H1 (cell line): Measurements from ENCODE around the gene RASA4. TPM values are rescaled to one million over a fixed set of nuclear protein-coding genes. Genes with fewer than 3 reads are reported as not detected.
"Not testable (repeated sequence)": the region's sequence is repeated elsewhere in the genome, so short reads cannot be mapped to it uniquely, and the experiment has no call there.

ENCODE experiments used
- CTCF ChIA-PET: fragments of 300-600 bp; sonication (Branson Sonifier 250); formaldehyde crosslinking; loops from one replicate; lab custom pipeline; 2021; ENCODE audit not compliant: partially characterized antibody; lab: Charles Lee
- POLR2A ChIA-PET: fragments of 300-600 bp; sonication (Branson Sonifier 250); formaldehyde crosslinking; loops from one replicate; lab custom pipeline; 2021; ENCODE audit warnings: inconsistent platforms; ENCODE audit not compliant: partially characterized antibody; lab: Charles Lee
- DNase-seq, 2 experiments: peaks; one replicate each; pipeline versions ENCODE4 v3.0.0 to v3.0.0-alpha.2; 2010 to 2022; ENCODE audit warnings: low spot score in 2 of 2, low read depth in 1 of 2, mixed read lengths in 1 of 2
- FAIRE-seq: peaks from 2 replicates; lab custom pipeline; 2011; peaks lifted over from hg19 to GRCh38; lab: Jason Lieb, UNC
- H2AFZ ChIP-seq: 2 replicates; pipeline ENCODE4 v1.8.1; 2012; ENCODE audit warnings: low read length, inconsistent platforms
- H2AK5ac ChIP-seq: 2 replicates; pipeline ENCODE4 v1.6.1; 2013; ENCODE audit warnings: low read depth, low read length
- H2BK120ac ChIP-seq: replicated peaks from 2 replicates; pipeline ENCODE3; 2013; ENCODE audit warnings: low read depth, low read length, inconsistent platforms
- H2BK12ac ChIP-seq: 2 replicates; pipeline ENCODE4 v1.6.1; 2013; ENCODE audit warnings: low read depth, low read length
- H2BK15ac ChIP-seq: 2 replicates; pipeline ENCODE4 v1.6.1; 2013; ENCODE audit warnings: low read length
- H2BK20ac ChIP-seq: 2 replicates; pipeline ENCODE4 v1.6.1; 2013; ENCODE audit warnings: low read length
- H2BK5ac ChIP-seq: 2 replicates; pipeline ENCODE4 v1.6.1; 2013; ENCODE audit warnings: low read depth, low read length
- H3K14ac ChIP-seq: 2 replicates; pipeline ENCODE4 v1.6.1; 2013; ENCODE audit warnings: inconsistent platforms; ENCODE audit not compliant: insufficient read length
- H3K18ac ChIP-seq: 2 replicates; pipeline ENCODE4 v1.6.1; 2013; ENCODE audit warnings: low read length; ENCODE audit errors: extremely low read depth
- H3K23ac ChIP-seq: 2 replicates; pipeline ENCODE4 v1.6.1; 2013; ENCODE audit warnings: inconsistent platforms; ENCODE audit not compliant: insufficient read length
- H3K23me2 ChIP-seq: 2 replicates; pipeline ENCODE4 v1.6.1; 2013; ENCODE audit warnings: low read depth, low read length
- H3K27ac ChIP-seq: 2 replicates; pipeline ENCODE4 v1.6.1; 2011; ENCODE audit warnings: low read depth, low read length, inconsistent platforms
- H3K27me3 ChIP-seq, 4 experiments: replicated peaks in 1 of 4; 1 replicate in 1 of 4; 2 replicates in 3 of 4; pipeline versions ENCODE4 v1.6.1 to v1.8.1; 2011 to 2013; ENCODE audit warnings: low read length in 3 of 4, mild to moderate bottlenecking in 3 of 4, inconsistent platforms in 2 of 4, mixed read lengths in 2 of 4, moderate library complexity in 1 of 4; ENCODE audit not compliant: control insufficient read depth in 3 of 4, insufficient read depth in 3 of 4; ENCODE audit errors: extremely low read depth in 1 of 4
- H3K36me3 ChIP-seq, 4 experiments: 2 replicates each; pipeline versions ENCODE4 v1.6.1 to v1.8.1; 2011 to 2013; ENCODE audit warnings: mild to moderate bottlenecking in 4 of 4, low read length in 3 of 4, moderate library complexity in 2 of 4, control low read depth in 1 of 4, inconsistent platforms in 1 of 4; ENCODE audit not compliant: insufficient read depth in 4 of 4, control insufficient read depth in 2 of 4
- H3K4ac ChIP-seq: replicated peaks from 2 replicates; pipeline ENCODE3; 2013; ENCODE audit warnings: low read length, low read depth, mixed read lengths, inconsistent platforms; ENCODE audit not compliant: insufficient read length
- H3K4me1 ChIP-seq, 4 experiments: replicated peaks in 1 of 4; 1 replicate in 1 of 4; 2 replicates in 3 of 4; pipeline versions ENCODE4 v1.6.1 to v1.8.1; 2011 to 2013; ENCODE audit warnings: low read length in 3 of 4, inconsistent platforms in 2 of 4, mixed read lengths in 1 of 4; ENCODE audit not compliant: insufficient read depth in 4 of 4, control insufficient read depth in 3 of 4
- H3K4me2 ChIP-seq, 2 experiments: 2 replicates each; pipeline versions ENCODE4 v1.6.1 to v1.8.1; 2011 to 2013; ENCODE audit warnings: low read depth in 2 of 2, low read length in 2 of 2, control low read depth in 1 of 2, inconsistent platforms in 1 of 2, mild to moderate bottlenecking in 1 of 2; ENCODE audit not compliant: insufficient read depth in 1 of 2
- H3K4me3 ChIP-seq, 4 experiments: fragments of 200-600, 300-600 bp in 1 of 4; sonication (generic), shearing (Covaris generic), sonication (Bioruptor Twin) in 1 of 4; 2 replicates each; pipeline versions ENCODE4 v1.5.1 to v1.8.1; 2011 to 2016; ENCODE audit warnings: low read length in 4 of 4, low read depth in 3 of 4, control low read depth in 2 of 4, inconsistent platforms in 2 of 4, mild to moderate bottlenecking in 2 of 4, mixed read lengths in 1 of 4, moderate library complexity in 1 of 4; ENCODE audit not compliant: insufficient read depth in 2 of 4; ENCODE audit errors: extremely low read depth in 1 of 4
- H3K56ac ChIP-seq: replicated peaks from 2 replicates; pipeline ENCODE3; 2013; ENCODE audit warnings: low read depth, mild to moderate bottlenecking, mixed read lengths, low read length, inconsistent platforms; ENCODE audit not compliant: insufficient read length
- H3K79me1 ChIP-seq: 2 replicates; pipeline ENCODE4 v1.6.1; 2013; ENCODE audit warnings: low read depth, low read length, control low read depth
- H3K79me2 ChIP-seq, 2 experiments: 2 replicates each; pipeline versions ENCODE4 v1.6.1 to v1.8.1; 2012 to 2013; ENCODE audit warnings: low read length in 2 of 2, mild to moderate bottlenecking in 2 of 2, inconsistent platforms in 1 of 2; ENCODE audit not compliant: insufficient read depth in 2 of 2, control insufficient read depth in 1 of 2
- H3K9ac ChIP-seq, 4 experiments: replicated peaks in 1 of 4; 1 replicate in 1 of 4; 2 replicates in 3 of 4; pipeline versions ENCODE4 v1.6.1 to v1.8.1; 2011 to 2013; ENCODE audit warnings: low read depth in 3 of 4, low read length in 3 of 4, control low read depth in 2 of 4, mild to moderate bottlenecking in 2 of 4, moderate library complexity in 2 of 4, inconsistent platforms in 1 of 4; ENCODE audit errors: extremely low read depth in 1 of 4
- H3K9me3 ChIP-seq, 2 experiments: 2 replicates each; pipeline versions ENCODE4 v1.6.1 to v1.8.1; 2012 to 2013; ENCODE audit warnings: mild to moderate bottlenecking in 2 of 2, moderate library complexity in 2 of 2, control low read depth in 1 of 2, inconsistent platforms in 1 of 2, low read depth in 1 of 2, low read length in 1 of 2, mixed read lengths in 1 of 2; ENCODE audit not compliant: insufficient read depth in 2 of 2
- H4K20me1 ChIP-seq, 2 experiments: replicated peaks in 1 of 2; 2 replicates each; pipeline versions ENCODE3 to v1.8.1; 2011 to 2013; ENCODE audit warnings: inconsistent platforms in 2 of 2, low read length in 2 of 2, mild to moderate bottlenecking in 1 of 2; ENCODE audit not compliant: insufficient read depth in 2 of 2, control insufficient read depth in 1 of 2
- H4K5ac ChIP-seq: 2 replicates; pipeline ENCODE4 v1.6.1; 2013; ENCODE audit warnings: low read length, low read depth, mixed read lengths, inconsistent platforms; ENCODE audit not compliant: insufficient read length
- H4K8ac ChIP-seq: 2 replicates; pipeline ENCODE4 v1.8.0; 2013; ENCODE audit warnings: mild to moderate bottlenecking, moderate library complexity, low read length, inconsistent platforms; ENCODE audit not compliant: insufficient read depth; ENCODE audit errors: extremely low read depth
- H4K91ac ChIP-seq: replicated peaks from 2 replicates; pipeline ENCODE3; 2013; ENCODE audit warnings: low read length, mixed read lengths, inconsistent platforms; ENCODE audit not compliant: insufficient read length
- CTCF ChIP-seq, 3 experiments: IDR thresholded peaks; 1 replicate in 2 of 3; 2 replicates in 1 of 3; pipeline versions ENCODE4 v1.5.1 to v1.6.1; 2011; ENCODE audit warnings: low read length in 3 of 3, mild to moderate bottlenecking in 3 of 3, inconsistent platforms in 2 of 3, low read depth in 1 of 3, moderate library complexity in 1 of 3; ENCODE audit not compliant: insufficient read depth in 1 of 3; ENCODE audit errors: control extremely low read depth in 1 of 3
- EGR1 ChIP-seq: IDR thresholded peaks from 2 replicates; pipeline ENCODE4 v1.6.1; 2011; ENCODE audit warnings: low read depth, low read length, borderline replicate concordance
- KDM4A ChIP-seq: IDR thresholded peaks from one replicate; pipeline ENCODE4 v1.7.1; 2012; ENCODE audit warnings: low read depth, mild to moderate bottlenecking, moderate library complexity, low read length, inconsistent platforms; ENCODE audit not compliant: severe bottlenecking
- KDM5A ChIP-seq: fragments of 200-600 bp; IDR thresholded peaks from 2 replicates; pipeline ENCODE4 v1.7.1; 2012; ENCODE audit warnings: mild to moderate bottlenecking, low read length, inconsistent platforms, mixed read lengths
- NRF1 ChIP-seq: IDR thresholded peaks from 2 replicates; pipeline ENCODE4 v1.6.1; 2011; ENCODE audit warnings: mild to moderate bottlenecking, low read depth, low read length, improper control_type of control experiment
- PHF8 ChIP-seq: fragments of 200-600 bp; sonication (generic); conservative IDR thresholded peaks from 2 replicates; pipeline ENCODE4 v1.7.1; 2012; ENCODE audit warnings: low read depth, mild to moderate bottlenecking, inconsistent platforms, low read length, moderate library complexity
- POLR2A ChIP-seq, 2 experiments: IDR thresholded peaks; 1 replicate in 1 of 2; 2 replicates in 1 of 2; pipeline ENCODE4 v1.6.1; 2011; ENCODE audit warnings: low read depth in 2 of 2, low read length in 2 of 2, mild to moderate bottlenecking in 2 of 2; ENCODE audit errors: control extremely low read depth in 1 of 2
- POLR2AphosphoS5 ChIP-seq: IDR thresholded peaks from 2 replicates; pipeline ENCODE4 v1.6.1; 2011; ENCODE audit warnings: low read depth, low read length
- TAF1 ChIP-seq: IDR thresholded peaks from 2 replicates; pipeline ENCODE4 v1.6.1; 2011; ENCODE audit warnings: mild to moderate bottlenecking, low read depth, low read length
- whole genome bisulfite sequencing, 2 experiments: shearing (Covaris generic) in 1 of 2; methylation state at CpG; one replicate each; pipeline versions ENCODE4 v1.1.6 to v1.1.7; 2013 to 2015; ENCODE audit warnings: low lambda C conversion rate in 2 of 2, mixed read lengths in 2 of 2, inconsistent platforms in 1 of 2, low coverage in 1 of 2, missing lambda C conversion rate in 1 of 2; ENCODE audit not compliant: insufficient replicate concordance in 2 of 2, insufficient coverage in 1 of 2, insufficient read length in 1 of 2; ENCODE audit errors: extremely low coverage in 1 of 2, missing lambda C conversion rate in 1 of 2; 5-methylcytosine and 5-hydroxymethylcytosine counted together
- polyA plus RNA-seq, 7 experiments: library from polyadenylated mRNA; depleted of rRNA in 3 of 7; stranded (reverse) in 5 of 7; unstranded in 2 of 7; fragments of >200 nt in 5 of 7; fragments of 200-250 nt in 2 of 7; gene quantifications; 1 replicate in 5 of 7; 2 replicates in 1 of 7; 4 replicates in 1 of 7; pipeline versions ENCODE4 v1.2.1 to v1.2.3, GENCODE V29; 2011 to 2013; ENCODE audit warnings: missing spikeins in 2 of 7, mixed read lengths in 2 of 7
- total RNA-seq: library from RNA; stranded (reverse); fragmentation: NEBNext Ultra II Directional; extraction: Animal tissue kit (Norgen Biotek cat#: 25700); gene quantifications from 2 replicates; pipeline ENCODE4 v1.2.1, GENCODE V29; 2021

RASA4 gene
- total and polyA plus RNA-seq, 2 of the 8 experiments (the other 6 are each of a cell fraction or from before 2014, with no cell fraction given), result 19.6 to 23.4 TPM

GRCh38 chr7:102572261-102573239 is 44.0 kb downstream of the RASA4 start, which contains the start of gene POLR2J3:
Gene POLR2J3 (minus strand): TSS chr7:102572583. CDS start chr7:102572521, 62 bp downstream.
- DNase-seq, result peak; percentile 75 to 100
- FAIRE-seq, H3K27ac ChIP-seq: not testable (repeated sequence)
- 0 out of 2 replicates have a peak, but pooled peaks have one; percentile 35 for TF ChIP-seq POLR2AphosphoS5
- peak in 1 of 2 experiments; percentile 51; a peak in 1 of 3 replicates for TF ChIP-seq POLR2A (IDR thresholded peaks at IDR 0.05; ENCODE audit: control extremely low read depth in 1 of 2, low read depth in 2 of 2, low read length in 2 of 2)
- TF ChIP-seq PHF8, result peak; percentile 75
- 0 out of 2 replicates have a peak, but pooled peaks have one; percentile 37 for TF ChIP-seq EGR1
- TF ChIP-seq CTCF (IDR thresholded peaks at IDR 0.05; ENCODE audit: control extremely low read depth in 1 of 3, insufficient read depth in 1 of 3, low read depth in 1 of 3, low read length in 3 of 3), result peak in 2 of 3 experiments; percentile 24 to 25; a peak in 2 of 4 replicates
- TF ChIP-seq TAF1, result peak; percentile 77
- peak; percentile 33 for TF ChIP-seq KDM4A
- TF ChIP-seq NRF1, result peak; percentile 43
- peak; percentile 29; the same call in 1 of the 2 replicates for TF ChIP-seq KDM5A

More at GRCh38 chr7:102572261-102573239, 44.0 kb downstream of the RASA4 start, which contains the start of gene POLR2J3:
- H2BK20ac ChIP-seq, H4K20me1 ChIP-seq, H4K91ac ChIP-seq, POLR2A ChIA-PET, H3K18ac ChIP-seq, H3K27me3 ChIP-seq, H2AK5ac ChIP-seq, H3K4ac ChIP-seq, H3K56ac ChIP-seq, H3K79me1 ChIP-seq, H3K9me3 ChIP-seq, H2AFZ ChIP-seq, H2BK15ac ChIP-seq, H3K14ac ChIP-seq, H2BK120ac ChIP-seq, H4K8ac ChIP-seq, H3K4me1 ChIP-seq, H2BK12ac ChIP-seq, H3K36me3 ChIP-seq, H3K23me2 ChIP-seq, H3K23ac ChIP-seq, H3K79me2 ChIP-seq, H2BK5ac ChIP-seq: not testable (repeated sequence)
- CTCF ChIA-PET, result interaction anchor here (0.6 kb wide), 1 partner anchor 234 kb away, joined by 3 read pairs; no protein-coding TSS in a partner anchor
- Histone ChIP-seq H3K4me3 (peak within 1 kb of the TSS; percentile 64 to 76 (median 69)), H4K5ac (peak within 1 kb of the TSS; percentile 33), H3K9ac (peak within 1 kb of the TSS; percentile 56 to 73 (median 68)), H3K4me2 (peak within 1 kb of the TSS; percentile 29 to 55; a peak in 3 of 4 replicates)
- 0% methylated on average over 31 of the region's 64 CpGs; no CpG with 5 or more reads in 1 of the 2 experiments for WGBS, 2 experiments
